ENCODE measurements around the gene ABRACL.

GRCh38 chr6:139014945-139015344 is 13.6 kb upstream of the ABRACL start:
- TF ChIP-seq CTCF (IDR thresholded peaks at IDR 0.05): no peak
- TF ChIP-seq ZFX (IDR thresholded peaks at IDR 0.05; ENCODE audit: borderline replicate concordance): no peak

Data from 22Rv1 (cell line).